ENCODE data around the gene SLX4IP. TPM values are rescaled to one million over a fixed set of nuclear protein-coding genes. Genes with fewer than 3 reads are reported as not detected.

Gene SLX4IP
- total RNA-seq, 1 experiment from 2014 or later = 7.4 TPM

- H3K4me1 Mint-ChIP-seq = peaks cover 65% of the 10 kb centered on the region
- CTCF ChIA-PET = interaction anchor here (0.6 to 2.3 kb wide), 29 partner anchors 13 to 973 kb away, joined by 3 to 14 read pairs (median 4); partner anchors contain the start of genes JAG1, MKKS and SLX4IP
- no peaks in the 10 kb centered on the region for H3K9me3 Mint-ChIP-seq
- POLR2A ChIA-PET = interaction anchor here (0.5 to 0.7 kb wide), 4 partner anchors 66 to 578 kb away, joined by 3 to 4 read pairs (median 3); partner anchors contain the start of gene JAG1
- DNase-seq (ENCODE audit: low spot score) = peak; percentile 53
- H3K27ac Mint-ChIP-seq = peak overlapping the region; percentile 78
- H3K27me3 Mint-ChIP-seq (ENCODE audit: low read depth) = no peaks in the 10 kb centered on the region
- no peak for TF ChIP-seq JUN (CRISPR knock-in tag; IDR thresholded peaks at IDR 0.05)
- TF ChIP-seq NR2C2 (CRISPR knock-in tag; IDR thresholded peaks at IDR 0.05) = no peak
- TF ChIP-seq ZNF121 (CRISPR knock-in tag; IDR thresholded peaks at IDR 0.05) = no peak
- TF ChIP-seq USF1 (CRISPR knock-in tag; IDR thresholded peaks at IDR 0.05) = no peak
- TF ChIP-seq PREB (CRISPR knock-in tag; IDR thresholded peaks at IDR 0.05; ENCODE audit: borderline replicate concordance) = no peak
- no peak for TF ChIP-seq ZNF263 (CRISPR knock-in tag; IDR thresholded peaks at IDR 0.05; ENCODE audit: low read depth)
- TF ChIP-seq ZNF416 (CRISPR knock-in tag; IDR thresholded peaks at IDR 0.05) = no peak
- no peak for TF ChIP-seq ATF6 (CRISPR knock-in tag; IDR thresholded peaks at IDR 0.05)
- TF ChIP-seq ZNF281 (CRISPR knock-in tag; IDR thresholded peaks at IDR 0.05) = no peak
- TF ChIP-seq ARID4B (CRISPR knock-in tag; IDR thresholded peaks at IDR 0.05; ENCODE audit: borderline replicate concordance) = no peak
- no peak for TF ChIP-seq TEAD1 (CRISPR knock-in tag; IDR thresholded peaks at IDR 0.05)
- no peak for TF ChIP-seq CBFB (CRISPR knock-in tag; IDR thresholded peaks at IDR 0.05; ENCODE audit: low read depth)
- TF ChIP-seq E2F1 (CRISPR knock-in tag; IDR thresholded peaks at IDR 0.05) = no peak
- TF ChIP-seq ATF1 (CRISPR knock-in tag; IDR thresholded peaks at IDR 0.05) = no peak
- no peak for TF ChIP-seq NR1H2 (CRISPR knock-in tag; IDR thresholded peaks at IDR 0.05)
- no peak for TF ChIP-seq MLX (CRISPR knock-in tag; IDR thresholded peaks at IDR 0.05)
- no peak for TF ChIP-seq STAT6 (CRISPR knock-in tag; conservative IDR thresholded peaks at IDR 0.05; ENCODE audit: low read depth)
- H3K36me3 Mint-ChIP-seq = no peaks in the 10 kb centered on the region
- H3K4me3 Mint-ChIP-seq = peak overlapping the region; percentile 6; the same call in 1 of the 2 replicates
- ATAC-seq = peak; percentile 93
Measured at GRCh38 chr20:10551732-10552724, 116.9 kb downstream of the SLX4IP start.

All from WTC11 (cell line).